NCI-H2171 (cell line): ENCODE measurements around the gene MAP4.
"Not testable (repeated sequence)": the region's sequence is repeated elsewhere in the genome, so short reads cannot be mapped to it uniquely, and the experiment has no call there.

ENCODE experiments used
- DNase-seq: peaks from one replicate; lab custom pipeline; 2025; lab: John Stamatoyannopoulos, UW

Gene MAP4

GRCh38 chr3:47896736-47897135 lies 119.5 kb downstream of the MAP4 start:
- DNase-seq: no peak

DNA sequence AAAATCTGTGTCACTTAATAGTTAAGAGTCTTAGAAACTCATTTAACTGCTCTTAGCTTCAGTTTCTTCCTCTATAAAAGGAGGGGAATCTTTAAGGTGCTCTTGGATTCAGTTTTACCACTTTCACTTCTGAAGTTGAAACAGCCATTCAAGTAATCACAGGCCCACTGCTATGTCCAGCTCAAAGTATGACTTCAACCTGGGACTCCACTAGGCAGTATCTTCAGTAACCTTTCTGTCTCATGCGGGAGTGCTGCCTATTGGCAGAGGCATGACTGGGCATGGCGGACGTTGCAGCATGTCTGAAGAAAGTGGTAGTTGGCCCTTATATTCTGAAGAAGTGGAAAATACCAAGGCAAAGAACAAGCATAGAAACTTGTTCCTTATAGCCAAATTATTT lies 121.0 kb downstream of the MAP4 start:
- no peak for DNase-seq

- DNase-seq: no peak
Observed at GRCh38 chr3:47892286-47893040, 123.8 kb downstream of the MAP4 start.

GRCh38 chr3:47891613-47892005 lies 124.6 kb downstream of the MAP4 start:
- DNase-seq: no peak

- DNase-seq: no peak
Observed at GRCh38 chr3:47890828-47891612, 125.2 kb downstream of the MAP4 start.

DNA sequence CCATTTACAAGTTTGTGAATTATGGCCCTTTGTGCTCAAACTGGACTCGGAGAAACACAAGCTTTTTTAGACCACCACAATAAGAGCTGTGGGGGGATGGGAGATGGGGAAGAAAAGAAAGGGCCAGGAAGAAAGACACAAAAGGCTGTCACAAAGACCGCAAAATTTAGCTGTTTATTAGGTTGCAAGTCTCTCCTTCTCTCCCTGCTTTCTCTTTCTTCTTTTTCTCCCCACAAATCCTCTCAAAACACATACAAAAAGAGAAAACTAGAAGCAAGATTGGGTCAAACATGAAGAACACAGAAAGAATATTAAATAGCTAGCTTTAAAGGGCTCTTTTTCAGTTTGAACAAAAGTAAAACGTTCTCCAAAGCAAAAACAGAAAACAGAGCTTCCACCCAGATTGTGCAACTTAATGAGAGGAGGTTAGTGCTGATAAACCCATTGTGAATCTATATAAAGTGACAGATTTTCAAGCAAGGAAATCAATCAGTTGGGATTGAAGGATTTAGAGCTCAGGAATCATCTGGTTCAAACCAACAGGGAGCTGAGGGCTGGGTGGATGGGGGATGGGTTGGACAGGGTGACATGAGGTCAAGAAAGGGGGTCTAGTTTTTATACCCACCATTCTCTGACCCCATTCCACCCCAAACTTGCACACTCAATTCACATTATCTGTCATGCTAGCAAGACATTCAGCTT lies 125.9 kb downstream of the MAP4 start:
- DNase-seq: no peak

DNA sequence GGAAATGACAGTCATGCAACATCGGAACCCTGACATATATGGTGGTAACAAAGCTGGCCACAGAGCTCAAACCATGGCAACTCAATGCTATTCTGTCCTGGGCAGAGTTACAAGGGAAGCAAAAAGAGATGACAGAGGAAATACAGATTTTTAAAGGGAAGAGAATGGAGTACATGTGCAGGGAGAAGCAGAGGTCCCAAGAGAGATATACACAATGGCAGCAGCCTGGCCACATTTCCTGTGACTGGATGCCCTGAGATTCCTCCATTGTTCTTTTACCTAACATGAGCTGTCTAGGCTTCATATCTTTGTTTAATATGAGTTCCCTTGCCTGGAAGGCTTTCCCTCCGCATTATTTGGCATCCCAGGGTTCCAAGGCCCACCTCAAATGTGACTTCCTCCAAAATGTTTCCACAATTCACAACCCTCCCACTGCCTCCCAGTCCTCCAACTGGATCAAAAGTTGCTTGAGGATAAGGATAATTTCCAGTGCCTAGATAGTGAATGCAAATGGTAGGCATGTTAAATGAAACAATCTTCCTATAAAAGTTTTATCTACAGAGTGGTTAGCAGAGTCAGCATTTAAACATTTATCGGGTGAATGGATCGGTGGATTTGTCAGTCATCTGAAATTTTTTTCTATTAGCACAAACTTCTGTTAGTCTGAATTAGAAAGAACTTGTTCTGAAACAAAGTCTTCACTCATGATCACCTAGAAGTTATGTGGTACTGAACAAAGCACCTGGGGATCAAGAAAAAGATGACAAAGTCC lies 127.0 kb downstream of the MAP4 start:
- DNase-seq: no peak

GRCh38 chr3:47887991-47888390 lies 128.2 kb downstream of the MAP4 start:
- not testable (repeated sequence) for DNase-seq

DNA sequence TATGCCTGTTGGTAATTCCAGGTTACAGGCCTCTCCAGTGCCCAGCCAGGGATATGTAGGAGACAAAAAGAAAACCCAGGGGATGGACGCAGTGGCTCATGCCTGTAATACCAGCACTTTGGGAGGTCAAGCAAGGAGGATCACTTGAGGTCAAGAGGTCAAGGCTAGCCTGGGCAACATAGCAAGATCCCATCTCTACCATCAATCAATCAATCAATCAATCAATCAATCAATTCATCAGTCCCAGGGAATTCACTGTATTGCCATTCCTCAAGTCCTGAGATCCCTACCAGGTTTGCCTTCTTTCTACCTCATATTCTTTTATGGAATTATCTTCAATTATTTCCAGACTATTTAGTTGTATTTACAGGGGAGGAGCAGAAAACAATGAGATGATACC lies 131.0 kb downstream of the MAP4 start:
- no peak for DNase-seq

DNA sequence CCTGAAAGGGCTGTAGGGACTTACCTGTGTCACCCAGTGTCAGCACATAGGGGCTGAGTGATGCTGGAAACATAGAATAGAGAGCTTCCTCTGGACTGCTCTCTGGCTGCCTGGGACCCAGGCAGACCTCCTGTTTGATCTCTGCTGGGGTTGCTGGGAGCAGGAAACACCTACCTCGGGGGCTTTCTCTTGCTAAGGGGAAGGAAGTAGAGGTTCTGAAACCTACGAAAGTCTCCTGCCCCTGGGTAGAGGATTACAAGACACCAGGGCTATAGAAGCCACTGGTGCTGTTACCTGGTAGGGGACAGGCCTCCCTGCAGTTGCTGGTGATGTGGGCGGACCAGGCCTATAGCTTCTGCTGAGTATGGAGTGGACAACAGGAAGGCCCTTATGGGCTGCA lies 131.6 kb downstream of the MAP4 start:
- DNase-seq: no peak

- no peak for DNase-seq
Observed at GRCh38 chr3:47882338-47882737, 133.9 kb downstream of the MAP4 start.

- no peak for DNase-seq
Observed at GRCh38 chr3:47877719-47878118, 138.5 kb downstream of the MAP4 start.

- DNase-seq: no peak
Observed at GRCh38 chr3:47877290-47877689, 138.9 kb downstream of the MAP4 start.

GRCh38 chr3:47874913-47875312 lies 141.3 kb downstream of the MAP4 start:
- no peak for DNase-seq

- DNase-seq: no peak
Observed at GRCh38 chr3:47874438-47874837, 141.8 kb downstream of the MAP4 start.

- DNase-seq: no peak
Observed at GRCh38 chr3:47872916-47873315, 143.3 kb downstream of the MAP4 start.

- no peak for DNase-seq
Observed at GRCh38 chr3:47871389-47871788, 144.8 kb downstream of the MAP4 start.

DNA sequence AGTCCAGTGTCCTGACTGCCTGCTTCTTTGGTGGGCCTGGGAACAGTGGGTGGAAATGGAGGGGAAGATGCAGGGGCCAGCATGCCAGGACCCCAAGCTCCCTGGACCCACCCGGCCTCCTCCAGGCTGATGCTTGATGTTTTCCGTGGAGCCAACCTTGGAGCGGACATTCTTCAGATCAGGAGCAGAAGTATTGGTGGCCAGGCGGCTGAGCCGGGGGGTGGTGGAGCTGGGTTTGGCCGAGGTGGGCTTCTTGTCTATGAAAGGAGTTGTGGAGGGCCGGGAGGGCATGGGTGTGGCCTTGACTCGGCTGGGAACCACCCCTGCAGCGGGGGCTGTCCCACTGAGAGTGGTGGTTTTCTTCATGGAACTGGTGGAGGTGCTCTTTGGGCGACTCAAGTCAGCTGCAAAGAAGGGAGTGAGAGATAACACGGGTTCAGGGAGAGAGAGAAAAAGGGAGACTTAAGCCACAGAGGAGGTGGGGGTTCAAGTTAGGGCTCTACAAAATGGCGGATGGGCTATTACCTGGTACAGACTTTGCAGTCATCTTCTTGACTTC lies 145.4 kb downstream of the MAP4 start:
- no peak for DNase-seq

GRCh38 chr3:47870156-47870555 lies 146.1 kb downstream of the MAP4 start:
- DNase-seq: no peak

DNA sequence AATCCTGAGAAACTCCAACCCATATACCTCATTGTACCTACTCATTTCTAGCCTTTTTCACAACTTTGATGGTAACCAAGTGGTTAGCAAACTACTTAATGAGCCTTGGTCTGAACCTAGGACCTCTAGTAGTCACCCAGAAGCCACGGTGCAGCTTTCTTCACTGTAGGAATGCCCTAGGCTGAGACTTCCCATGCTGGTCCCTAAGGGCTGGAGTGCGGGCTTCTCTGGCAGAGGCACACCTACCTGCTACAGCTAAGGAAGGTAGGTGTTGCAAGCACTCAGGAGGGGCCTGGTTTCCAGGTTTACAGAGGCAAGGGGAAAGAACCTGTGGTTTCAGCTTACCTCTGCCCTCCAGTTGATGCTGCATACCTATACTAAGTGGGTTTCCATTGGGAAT lies 147.9 kb downstream of the MAP4 start:
- DNase-seq: no peak

- no peak for DNase-seq
Observed at GRCh38 chr3:47867451-47868044, 148.7 kb downstream of the MAP4 start.
